ENCODE data around the gene CLK3.

The CLK3 gene

GRCh38 chr15:74599156-74599555, 16.5 kb upstream of the CLK3 start:
- Histone ChIP-seq H3K9me3 (ENCODE audit: control insufficient read depth in 1 of 2, low read length in 2 of 2) (no peaks in the 10 kb centered on the region), H3K36me3 (ENCODE audit: control insufficient read depth in 1 of 2, insufficient read depth in 2 of 2, low read length in 2 of 2) (peaks cover 5 to 13% of the 10 kb centered on the region in 2 donors), H3K4me1 (ENCODE audit: control insufficient read depth in 1 of 2, insufficient read depth in 2 of 2, low read length in 2 of 2) (peaks cover 18 to 22% of the 10 kb centered on the region in 2 donors), H3K27ac (ENCODE audit: low read depth, low read length) (no peak overlapping the region), H3K4me3 (ENCODE audit: low read depth in 1 of 2, low read length in 2 of 2) (peak overlapping the region; percentile 92 to 98), H3K27me3 (ENCODE audit: control insufficient read depth in 1 of 2, insufficient read depth in 2 of 2, low read length in 2 of 2) (no peaks in the 10 kb centered on the region), H3K9ac (ENCODE audit: low read depth in 1 of 2, low read length in 2 of 2) (peak overlapping the region; percentile 93 to 98)

GRCh38 chr15:74603026-74603788, 12.4 kb upstream of the CLK3 start:
- Histone ChIP-seq H3K27me3 (ENCODE audit: control insufficient read depth in 1 of 2, insufficient read depth in 2 of 2, low read length in 2 of 2) (no peaks in the 10 kb centered on the region), H3K36me3 (ENCODE audit: control insufficient read depth in 1 of 2, insufficient read depth in 2 of 2, low read length in 2 of 2) (no peaks in the 10 kb centered on the region), H3K9me3 (ENCODE audit: control insufficient read depth in 1 of 2, low read length in 2 of 2) (no peaks in the 10 kb centered on the region), H3K27ac (ENCODE audit: low read depth, low read length) (no peak overlapping the region), H3K9ac (ENCODE audit: low read depth in 1 of 2, low read length in 2 of 2) (no peak overlapping the region), H3K4me3 (ENCODE audit: low read depth in 1 of 2, low read length in 2 of 2) (no peak overlapping the region), H3K4me1 (ENCODE audit: control insufficient read depth in 1 of 2, insufficient read depth in 2 of 2, low read length in 2 of 2) (peaks cover 13 to 16% of the 10 kb centered on the region in 2 donors)

- Histone ChIP-seq H3K4me3 (ENCODE audit: low read depth in 1 of 2, low read length in 2 of 2) (no peak overlapping the region), H3K27ac (ENCODE audit: low read depth, low read length) (no peak overlapping the region), H3K9ac (ENCODE audit: low read depth in 1 of 2, low read length in 2 of 2) (no peak overlapping the region)
These were observed 11.6 kb upstream of the CLK3 start for GRCh38 chr15:74603789-74604705.

GRCh38 chr15:74604983-74605794, 10.4 kb upstream of the CLK3 start:
- Histone ChIP-seq H3K4me1 (ENCODE audit: control insufficient read depth in 1 of 2, insufficient read depth in 2 of 2, low read length in 2 of 2) (no peaks in the 10 kb centered on the region), H3K9me3 (ENCODE audit: control insufficient read depth in 1 of 2, low read length in 2 of 2) (no peaks in the 10 kb centered on the region), H3K36me3 (ENCODE audit: control insufficient read depth in 1 of 2, insufficient read depth in 2 of 2, low read length in 2 of 2) (no peaks in the 10 kb centered on the region), H3K9ac (ENCODE audit: low read depth in 1 of 2, low read length in 2 of 2) (no peak overlapping the region), H3K4me3 (ENCODE audit: low read depth in 1 of 2, low read length in 2 of 2) (no peak overlapping the region), H3K27ac (ENCODE audit: low read depth, low read length) (no peak overlapping the region), H3K27me3 (ENCODE audit: control insufficient read depth in 1 of 2, insufficient read depth in 2 of 2, low read length in 2 of 2) (no peaks in the 10 kb centered on the region)

More at GRCh38 chr15:74603789-74604705, 11.6 kb upstream of the CLK3 start:
- no peaks in the 10 kb centered on the region for H3K27me3 ChIP-seq (ENCODE audit: control insufficient read depth in 1 of 2, insufficient read depth in 2 of 2, low read length in 2 of 2)
- H3K36me3 ChIP-seq (ENCODE audit: control insufficient read depth in 1 of 2, insufficient read depth in 2 of 2, low read length in 2 of 2), result no peaks in the 10 kb centered on the region
- no peaks in the 10 kb centered on the region for H3K9me3 ChIP-seq (ENCODE audit: control insufficient read depth in 1 of 2, low read length in 2 of 2)
- H3K4me1 ChIP-seq (ENCODE audit: control insufficient read depth in 1 of 2, insufficient read depth in 2 of 2, low read length in 2 of 2), result peaks cover 8% of the 10 kb centered on the region in 2 donors

GRCh38 chr15:74605795-74606150, 9.9 kb upstream of the CLK3 start:
- Histone ChIP-seq H3K4me3 (ENCODE audit: low read depth in 1 of 2, low read length in 2 of 2) (no peak overlapping the region), H3K27ac (ENCODE audit: low read depth, low read length) (no peak overlapping the region), H3K9ac (ENCODE audit: low read depth in 1 of 2, low read length in 2 of 2) (no peak overlapping the region), H3K27me3 (ENCODE audit: control insufficient read depth in 1 of 2, insufficient read depth in 2 of 2, low read length in 2 of 2) (no peaks in the 10 kb centered on the region), H3K4me1 (ENCODE audit: control insufficient read depth in 1 of 2, insufficient read depth in 2 of 2, low read length in 2 of 2) (no peaks in the 10 kb centered on the region), H3K36me3 (ENCODE audit: control insufficient read depth in 1 of 2, insufficient read depth in 2 of 2, low read length in 2 of 2) (no peaks in the 10 kb centered on the region), H3K9me3 (ENCODE audit: control insufficient read depth in 1 of 2, low read length in 2 of 2) (no peaks in the 10 kb centered on the region)

- Histone ChIP-seq H3K27me3 (ENCODE audit: control insufficient read depth in 1 of 2, insufficient read depth in 2 of 2, low read length in 2 of 2) (no peaks in the 10 kb centered on the region), H3K36me3 (ENCODE audit: control insufficient read depth in 1 of 2, insufficient read depth in 2 of 2, low read length in 2 of 2) (no peaks in the 10 kb centered on the region), H3K4me1 (ENCODE audit: control insufficient read depth in 1 of 2, insufficient read depth in 2 of 2, low read length in 2 of 2) (no peaks in the 10 kb centered on the region), H3K4me3 (ENCODE audit: low read depth in 1 of 2, low read length in 2 of 2) (no peak overlapping the region), H3K9ac (ENCODE audit: low read depth in 1 of 2, low read length in 2 of 2) (no peak overlapping the region), H3K9me3 (ENCODE audit: control insufficient read depth in 1 of 2, low read length in 2 of 2) (no peaks in the 10 kb centered on the region), H3K27ac (ENCODE audit: low read depth, low read length) (no peak overlapping the region)
These were observed 6.8 kb upstream of the CLK3 start for GRCh38 chr15:74608786-74609185.

GRCh38 chr15:74609938-74610301, 5.7 kb upstream of the CLK3 start:
- Histone ChIP-seq H3K36me3 (ENCODE audit: control insufficient read depth in 1 of 2, insufficient read depth in 2 of 2, low read length in 2 of 2) (no peaks in the 10 kb centered on the region), H3K9ac (ENCODE audit: low read depth in 1 of 2, low read length in 2 of 2) (no peak overlapping the region), H3K4me3 (ENCODE audit: low read depth in 1 of 2, low read length in 2 of 2) (no peak overlapping the region), H3K9me3 (ENCODE audit: control insufficient read depth in 1 of 2, low read length in 2 of 2) (no peaks in the 10 kb centered on the region), H3K27ac (ENCODE audit: low read depth, low read length) (no peak overlapping the region), H3K27me3 (ENCODE audit: control insufficient read depth in 1 of 2, insufficient read depth in 2 of 2, low read length in 2 of 2) (no peaks in the 10 kb centered on the region), H3K4me1 (ENCODE audit: control insufficient read depth in 1 of 2, insufficient read depth in 2 of 2, low read length in 2 of 2) (no peaks in the 10 kb centered on the region)

- H3K9me3 ChIP-seq (ENCODE audit: control insufficient read depth in 1 of 2, low read length in 2 of 2), result no peaks in the 10 kb centered on the region
- H3K36me3 ChIP-seq (ENCODE audit: control insufficient read depth in 1 of 2, insufficient read depth in 2 of 2, low read length in 2 of 2), result no peaks in the 10 kb centered on the region
- H3K27me3 ChIP-seq (ENCODE audit: control insufficient read depth in 1 of 2, insufficient read depth in 2 of 2, low read length in 2 of 2), result no peaks in the 10 kb centered on the region
- H3K9ac ChIP-seq (ENCODE audit: low read depth in 1 of 2, low read length in 2 of 2), result no peak overlapping the region
- no peaks in the 10 kb centered on the region for H3K4me1 ChIP-seq (ENCODE audit: control insufficient read depth in 1 of 2, insufficient read depth in 2 of 2, low read length in 2 of 2)
- no peak overlapping the region for H3K27ac ChIP-seq (ENCODE audit: low read depth, low read length)
- H3K4me3 ChIP-seq (ENCODE audit: low read depth in 1 of 2, low read length in 2 of 2), result no peak overlapping the region
These were observed 5.2 kb upstream of the CLK3 start for GRCh38 chr15:74610302-74610951.

GRCh38 chr15:74611341-74611740, 4.3 kb upstream of the CLK3 start:
- no peak overlapping the region for H3K4me3 ChIP-seq (ENCODE audit: low read depth in 1 of 2, low read length in 2 of 2)
- H3K36me3 ChIP-seq (ENCODE audit: control insufficient read depth in 1 of 2, insufficient read depth in 2 of 2, low read length in 2 of 2), result no peaks in the 10 kb centered on the region
- H3K27me3 ChIP-seq (ENCODE audit: control insufficient read depth in 1 of 2, insufficient read depth in 2 of 2, low read length in 2 of 2), result no peaks in the 10 kb centered on the region
- peaks cover 0 to under 1% of the 10 kb centered on the region in 2 donors for H3K4me1 ChIP-seq (ENCODE audit: control insufficient read depth in 1 of 2, insufficient read depth in 2 of 2, low read length in 2 of 2)
- no peaks in the 10 kb centered on the region for H3K9me3 ChIP-seq (ENCODE audit: control insufficient read depth in 1 of 2, low read length in 2 of 2)
- no peak overlapping the region for H3K9ac ChIP-seq (ENCODE audit: low read depth in 1 of 2, low read length in 2 of 2)
- no peak overlapping the region for H3K27ac ChIP-seq (ENCODE audit: low read depth, low read length)

All from duodenal mucosa (tissue), 2 donors.